K562 (cell line): ENCODE data around the gene MRPL10. TPM values are rescaled to one million over a fixed set of nuclear protein-coding genes. Genes with fewer than 3 reads are reported as not detected.

ENCODE experiments used
- ARNT ChIP-seq, 2 experiments: fragments of 450-650 bp; IDR thresholded peaks; 2 replicates each; pipeline ENCODE4 v1.6.1; 2016; ENCODE audit warnings: mild to moderate bottlenecking in 1 of 2
- CHD4 ChIP-seq: fragments of 200-600 bp; sonication (generic); IDR thresholded peaks from 3 replicates; pipeline ENCODE4 v1.6.1; 2012; ENCODE audit warnings: low read depth, mild to moderate bottlenecking, mixed read lengths, low read length, inconsistent platforms; ENCODE audit not compliant: insufficient read depth, insufficient replicate concordance, poor library complexity, severe bottlenecking
- CTCF ChIP-seq, 3 experiments: IDR thresholded peaks in 2 of 3; conservative IDR thresholded peaks in 1 of 3; 2 replicates each; pipeline ENCODE4 v1.5.1; 2011 to 2012; ENCODE audit warnings: low read length in 3 of 3, mild to moderate bottlenecking in 3 of 3, control low read depth in 2 of 3, improper control_type of control experiment in 1 of 3, inconsistent platforms in 1 of 3, low read depth in 1 of 3, mixed read lengths in 1 of 3, moderate library complexity in 1 of 3; ENCODE audit not compliant: insufficient read depth in 2 of 3
- ESRRA ChIP-seq: fragments of 450-650 bp; IDR thresholded peaks from 2 replicates; pipeline ENCODE4 v1.6.1; 2014; ENCODE audit warnings: low read depth, mild to moderate bottlenecking, moderate library complexity, borderline replicate concordance
- GMEB1 ChIP-seq: fragments of 250-450 bp; sonication (Bioruptor Pico); IDR thresholded peaks from 2 replicates; pipeline ENCODE4 v1.4.0; 2020; ENCODE audit warnings: mild to moderate bottlenecking
- HEY1 ChIP-seq: fragments of 250-450 bp; sonication (Bioruptor Pico); IDR thresholded peaks from 2 replicates; pipeline ENCODE4 v1.5.0; 2020; ENCODE audit warnings: mild to moderate bottlenecking, moderate library complexity, borderline replicate concordance
- MTA3 ChIP-seq: fragments of 450-650 bp; formaldehyde crosslinking; IDR thresholded peaks from 2 replicates; pipeline ENCODE4 v1.6.1; 2017; ENCODE audit warnings: mild to moderate bottlenecking, borderline replicate concordance
- NONO ChIP-seq, 2 experiments: fragments of 200-400 bp in 1 of 2; fragments of 450-650 bp in 1 of 2; formaldehyde crosslinking in 1 of 2; IDR thresholded peaks; 2 replicates each; pipeline ENCODE4 v1.6.1; 2017; ENCODE audit warnings: low read depth in 2 of 2, mild to moderate bottlenecking in 2 of 2, moderate library complexity in 2 of 2, low read length in 1 of 2
- PTRF ChIP-seq: fragments of 450-650 bp; IDR thresholded peaks from 2 replicates; pipeline ENCODE4 v1.6.1; 2016; ENCODE audit warnings: mild to moderate bottlenecking, missing genetic modification characterization, missing compliant biosample characterization
- SMARCE1 ChIP-seq: fragments of 450-650 bp; IDR thresholded peaks from 2 replicates; pipeline ENCODE4 v1.7.1; 2016; ENCODE audit warnings: mild to moderate bottlenecking
- SP2 ChIP-seq: IDR thresholded peaks from 2 replicates; pipeline ENCODE4 v1.6.1; 2011; ENCODE audit warnings: mild to moderate bottlenecking, low read depth, low read length, moderate library complexity; ENCODE audit not compliant: poor library complexity, severe bottlenecking; ENCODE audit errors: extremely low read depth
- ZNF12 ChIP-seq: sonication (generic); formaldehyde crosslinking; IDR thresholded peaks from 2 replicates; pipeline ENCODE4 v1.4.0; 2020; ENCODE audit warnings: mild to moderate bottlenecking, missing genetic modification reagents
- ZNF282 ChIP-seq: sonication (generic); formaldehyde crosslinking; IDR thresholded peaks from 2 replicates; pipeline ENCODE4 v1.8.1; 2023; ENCODE audit warnings: missing genetic modification reagents
- ZNF384 ChIP-seq: IDR thresholded peaks from 2 replicates; pipeline ENCODE4 v1.6.1; 2012; ENCODE audit warnings: low read depth, low read length, improper control_type of control experiment
- ZNF407 ChIP-seq: fragments of 450-650 bp; IDR thresholded peaks from 2 replicates; pipeline ENCODE4 v1.6.1; 2016; ENCODE audit warnings: low read depth
- ZNF561 ChIP-seq: fragments of 450-650 bp; formaldehyde crosslinking; conservative IDR thresholded peaks from 2 replicates; pipeline ENCODE4 v1.4.0; 2020; ENCODE audit warnings: mild to moderate bottlenecking, moderate library complexity
- ZNF589 ChIP-seq: fragments of 200-800 bp; sonication (Bioruptor generic); IDR thresholded peaks from 2 replicates; pipeline ENCODE4 v1.6.1; 2016; ENCODE audit warnings: low read depth, missing genetic modification characterization, missing compliant biosample characterization
- polyA plus RNA-seq, 8 experiments: library from polyadenylated mRNA; depleted of rRNA in 4 of 8; stranded (reverse) in 5 of 8; unstranded in 3 of 8; fragments of >200 nt; fragmentation: Nextera tagmentation in 2 of 8; fragmentation: Illumina TruSeq in 1 of 8; extraction: Ambion mirVana in 2 of 8; extraction: Trizol in 1 of 8; gene quantifications; 2 replicates each; pipeline versions ENCODE4 v1.2.1 to v1.2.3, GENCODE V29; 2011 to 2014; ENCODE audit warnings: inconsistent platforms in 1 of 8, missing spikeins in 1 of 8
- total RNA-seq, 7 experiments: library from RNA; depleted of rRNA in 6 of 7; stranded (reverse); fragments of >200 nt in 6 of 7; fragmentation: Illumina TruSeq in 2 of 7; extraction: Trizol in 2 of 7; gene quantifications; 2 replicates each; pipeline versions ENCODE4 v1.2.1 to v1.2.3, GENCODE V29; 2011 to 2021; ENCODE audit warnings: low replicate concordance in 1 of 7

The MRPL10 gene
- total and polyA plus RNA-seq, 9 of the 15 experiments (the other 6 are each of a cell fraction or from before 2014, with no cell fraction given), result 27.8 to 105 (median 67.3) TPM

- TF ChIP-seq SP2 (no peak), GMEB1 (CRISPR knock-in tag) (no peak; the same call in 1 of the 2 replicates), CTCF (IDR thresholded peaks at IDR 0.05 in 2 of 3, conservative IDR thresholded peaks at IDR 0.05 in 1 of 3; ENCODE audit: insufficient read depth in 2 of 3, low read depth in 1 of 3, low read length in 3 of 3) (no peak), HEY1 (CRISPR knock-in tag) (no peak; the same call in 1 of the 2 replicates), ZNF12 (no peak), SMARCE1 (peak; percentile 99), ESRRA (peak; percentile 84; the same call in 1 of the 2 replicates), ARNT (IDR thresholded peaks at IDR 0.05) (peak; percentile 95 to 97), PTRF (tag) (no peak), MTA3 (peak; percentile 99), NONO (IDR thresholded peaks at IDR 0.05; ENCODE audit: low read depth in 2 of 2, low read length in 1 of 2) (peak in 1 of 2 experiments; percentile 96; a peak in 2 of 4 replicates), ZNF561 (CRISPR knock-in tag) (no peak), CHD4 (no peak), ZNF589 (CRISPR knock-in tag) (peak; percentile 99), ZNF282 (no peak), ZNF407 (no peak), ZNF384 (no peak; the same call in 1 of the 2 replicates)
These were observed 35.6 kb upstream of the MRPL10 start (continued) for GRCh38 chr17:47866941-47867340.
